A375 (cell line): ENCODE results near the gene ITM2C. TPM values are rescaled to one million over a fixed set of nuclear protein-coding genes. Genes with fewer than 3 reads are reported as not detected.

Experiments used
- total RNA-seq: library from RNA; depleted of rRNA; stranded (reverse); fragments of >200 nt; shearing (Covaris generic); gene quantifications from 2 replicates; pipeline ENCODE4 v1.2.3, GENCODE V29; 2014; rRNA removed

The ITM2C gene
- total RNA-seq: 95.9 and 106 TPM in 2 replicates

DNA sequence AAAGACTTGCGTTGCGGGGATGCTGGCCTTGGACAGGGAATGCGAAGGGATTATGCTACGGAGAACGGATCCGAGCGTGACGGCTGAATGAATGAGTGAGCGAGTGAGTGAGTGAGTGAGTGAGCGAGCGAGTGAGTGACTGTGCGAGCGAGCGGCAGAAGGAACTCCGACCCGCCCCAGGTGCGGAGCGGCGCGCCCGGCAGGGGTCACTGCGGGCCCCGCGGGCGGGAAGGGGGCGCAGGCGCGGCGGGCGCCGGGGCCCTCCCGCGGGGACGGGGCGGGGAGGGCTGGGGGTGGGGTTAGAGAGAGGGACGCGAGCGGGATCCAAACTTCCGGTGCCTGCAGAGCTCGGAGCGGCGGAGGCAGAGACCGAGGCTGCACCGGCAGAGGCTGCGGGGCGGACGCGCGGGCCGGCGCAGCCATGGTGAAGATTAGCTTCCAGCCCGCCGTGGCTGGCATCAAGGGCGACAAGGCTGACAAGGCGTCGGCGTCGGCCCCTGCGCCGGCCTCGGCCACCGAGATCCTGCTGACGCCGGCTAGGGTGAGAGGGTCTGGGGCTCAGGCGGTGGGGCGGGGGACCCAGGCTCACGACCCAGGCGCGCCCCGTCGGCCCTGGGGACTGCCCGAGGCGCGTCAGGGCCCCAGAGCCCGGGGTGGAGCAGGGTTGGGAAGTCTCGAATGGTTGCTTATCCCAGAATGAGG lies at the start of gene ITM2C:
Gene ITM2C, plus strand, starts transcription at position 338 of the 702 bp plus-strand sequence. Its CDS starts 84 bp downstream, at position 422.

GRCh38 chr2:230924470-230925341 lies 60.0 kb downstream of the ITM2C start, which contains the start of gene GPR55:
GPR55 (minus strand) TSS chr2:230925242; CDS start chr2:230910962, 14,280 bp downstream.

Other genes with a start within 250 kb of the ITM2C start
- 30.2 and 33.3 TPM in 2 replicates for gene CAB39, start 152.1 kb upstream of the ITM2C start, total RNA-seq
- gene GPR55, start 60.3 kb downstream of the ITM2C start, total RNA-seq: 0.53 and 0.94 TPM in 2 replicates
- not detected in 2 replicates for gene SPATA3, start 131.2 kb downstream of the ITM2C start, total RNA-seq
- 0.23 and 0.40 TPM in 2 replicates for gene C2orf72, start 172.6 kb downstream of the ITM2C start, total RNA-seq
- 56.2 and 62.8 TPM in 2 replicates for gene PSMD1, start 191.9 kb downstream of the ITM2C start, total RNA-seq